ENCODE data around the gene QRSL1. TPM values are rescaled to one million over a fixed set of nuclear protein-coding genes. Genes with fewer than 3 reads are reported as not detected.
"Not testable (repeated sequence)": the region's sequence is repeated elsewhere in the genome, so short reads cannot be mapped to it uniquely, and the experiment has no call there.

QRSL1 gene, protein sequence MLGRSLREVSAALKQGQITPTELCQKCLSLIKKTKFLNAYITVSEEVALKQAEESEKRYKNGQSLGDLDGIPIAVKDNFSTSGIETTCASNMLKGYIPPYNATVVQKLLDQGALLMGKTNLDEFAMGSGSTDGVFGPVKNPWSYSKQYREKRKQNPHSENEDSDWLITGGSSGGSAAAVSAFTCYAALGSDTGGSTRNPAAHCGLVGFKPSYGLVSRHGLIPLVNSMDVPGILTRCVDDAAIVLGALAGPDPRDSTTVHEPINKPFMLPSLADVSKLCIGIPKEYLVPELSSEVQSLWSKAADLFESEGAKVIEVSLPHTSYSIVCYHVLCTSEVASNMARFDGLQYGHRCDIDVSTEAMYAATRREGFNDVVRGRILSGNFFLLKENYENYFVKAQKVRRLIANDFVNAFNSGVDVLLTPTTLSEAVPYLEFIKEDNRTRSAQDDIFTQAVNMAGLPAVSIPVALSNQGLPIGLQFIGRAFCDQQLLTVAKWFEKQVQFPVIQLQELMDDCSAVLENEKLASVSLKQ
- total RNA-seq (10 to 100 TPM; 14.8 to 23.6 (median 19.7) TPM), polyA plus RNA-seq (10 to 100 TPM; 17.1 to 27.2 (median 20.2) TPM)
- long read RNA-seq, donor 1, full-length matches to known transcripts, result 6 of 20 reads
- long read RNA-seq, donor 1, partial matches to known transcripts, result 1 of 20 reads
- long read RNA-seq, donor 1, other reads (novel, unspliced or antisense), result 13 of 20 reads
- long read RNA-seq, donor 2, full-length matches to known transcripts, result 38 of 46 reads
- long read RNA-seq, donor 2, partial matches to known transcripts, result 6 of 46 reads
- long read RNA-seq, donor 2, other reads (novel, unspliced or antisense), result 2 of 46 reads

DNA sequence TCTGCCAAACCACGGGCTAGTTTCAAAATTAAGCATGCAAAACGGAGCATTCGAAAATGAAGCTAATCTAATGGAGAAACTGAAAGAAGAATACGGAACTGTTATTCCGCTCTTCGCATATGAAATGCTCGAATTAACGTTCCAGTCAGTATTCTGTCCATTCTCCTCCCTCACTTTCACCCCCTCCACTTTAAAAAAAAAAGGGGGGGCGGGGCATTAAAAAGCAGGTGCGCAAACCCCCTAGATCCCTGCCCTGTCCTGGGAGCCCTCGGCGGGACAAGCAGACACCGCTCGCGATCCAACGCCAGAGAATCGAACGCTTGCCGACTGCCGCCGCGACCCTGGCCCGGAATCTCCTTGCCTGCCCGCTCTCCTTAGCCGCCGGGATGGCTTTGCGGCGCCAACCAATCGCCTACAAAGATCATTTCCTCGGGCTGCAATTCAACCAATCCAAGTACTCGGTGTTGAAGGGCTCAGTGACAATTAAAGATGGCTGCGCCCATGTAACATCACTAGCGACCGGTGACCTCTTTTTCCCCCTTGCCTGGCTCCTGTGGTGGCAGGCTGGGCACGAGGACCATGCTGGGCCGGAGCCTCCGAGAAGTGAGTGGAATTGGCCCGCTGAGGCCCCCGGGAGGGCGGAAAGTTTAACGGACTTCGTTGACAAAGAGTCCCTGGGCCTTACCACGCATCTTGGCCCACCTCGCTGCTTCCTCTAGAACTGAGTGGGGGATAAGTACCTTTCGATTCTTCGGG lies at the start of gene QRSL1, which contains the start of gene RTN4IP1:
Gene QRSL1 (plus strand): TSS at position 476 of the 756 bp plus-strand sequence. CDS start 104 bp downstream, at position 580.
Gene RTN4IP1 (minus strand): TSS at position 396 of the 756 bp plus-strand sequence. CDS start 477 bp downstream, outside the sequence.
- WGBS, 3 donors, result 0 to 1% (median 0%) methylated on average over 46 of the region's 46 CpGs
- peak within 1 kb of the TSS; percentile 87 for H3K4me3 ChIP-seq
- intact Hi-C loops (cut with DNase I), result no loop called here
- ATAC-seq (peak; percentile 99), DNase-seq (peak; percentile 80 to 88)
- H3K36me3 ChIP-seq (ENCODE audit: insufficient read depth in 1 of 2, low read depth in 1 of 2), result no peaks in the 10 kb centered on the region
- peak within 1 kb of the TSS; percentile 85 for H3K27ac ChIP-seq
- no peaks in the 10 kb centered on the region for H3K9me3 ChIP-seq
- TF ChIP-seq, protein P1, sequence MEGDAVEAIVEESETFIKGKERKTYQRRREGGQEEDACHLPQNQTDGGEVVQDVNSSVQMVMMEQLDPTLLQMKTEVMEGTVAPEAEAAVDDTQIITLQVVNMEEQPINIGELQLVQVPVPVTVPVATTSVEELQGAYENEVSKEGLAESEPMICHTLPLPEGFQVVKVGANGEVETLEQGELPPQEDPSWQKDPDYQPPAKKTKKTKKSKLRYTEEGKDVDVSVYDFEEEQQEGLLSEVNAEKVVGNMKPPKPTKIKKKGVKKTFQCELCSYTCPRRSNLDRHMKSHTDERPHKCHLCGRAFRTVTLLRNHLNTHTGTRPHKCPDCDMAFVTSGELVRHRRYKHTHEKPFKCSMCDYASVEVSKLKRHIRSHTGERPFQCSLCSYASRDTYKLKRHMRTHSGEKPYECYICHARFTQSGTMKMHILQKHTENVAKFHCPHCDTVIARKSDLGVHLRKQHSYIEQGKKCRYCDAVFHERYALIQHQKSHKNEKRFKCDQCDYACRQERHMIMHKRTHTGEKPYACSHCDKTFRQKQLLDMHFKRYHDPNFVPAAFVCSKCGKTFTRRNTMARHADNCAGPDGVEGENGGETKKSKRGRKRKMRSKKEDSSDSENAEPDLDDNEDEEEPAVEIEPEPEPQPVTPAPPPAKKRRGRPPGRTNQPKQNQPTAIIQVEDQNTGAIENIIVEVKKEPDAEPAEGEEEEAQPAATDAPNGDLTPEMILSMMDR (IDR thresholded peaks at IDR 0.05), result no peak
- H3K27me3 ChIP-seq (ENCODE audit: insufficient read depth in 3 of 3, low read length in 2 of 3), result no peaks in the 10 kb centered on the region
- H3K4me1 ChIP-seq, result peaks cover 11% of the 10 kb centered on the region

DNA sequence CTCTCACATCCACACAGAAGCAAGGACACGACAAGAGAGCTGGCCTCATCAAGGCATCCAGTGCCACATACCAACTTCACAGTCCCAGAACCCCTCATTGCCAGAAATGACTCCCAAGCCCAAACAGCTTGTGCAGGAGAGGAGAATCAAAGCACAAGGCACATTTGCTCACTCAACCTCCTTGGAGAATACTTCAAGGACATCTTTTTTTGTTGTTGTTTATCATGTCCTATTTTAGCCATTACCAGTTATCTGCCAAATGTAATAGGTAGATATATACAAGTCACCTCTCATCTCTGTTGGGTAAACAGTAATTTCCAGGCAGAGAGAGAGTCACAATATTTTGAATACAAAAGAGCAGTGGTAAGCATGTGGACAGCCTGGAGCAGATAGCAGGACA lies 47.9 kb upstream of the QRSL1 start:
- 31 to 41% (median 34%) methylated on average over 1 of the region's 1 CpG for whole genome bisulfite sequencing, 3 donors
- peaks cover 2 to 18% of the 10 kb centered on the region in 2 donors for H3K36me3 ChIP-seq (ENCODE audit: insufficient read depth in 1 of 2, low read depth in 1 of 2)
- TF ChIP-seq, protein P1 (IDR thresholded peaks at IDR 0.05), result no peak
- H3K9me3 ChIP-seq, result no peaks in the 10 kb centered on the region
- no peak overlapping the region for H3K4me3 ChIP-seq
- no peaks in the 10 kb centered on the region for H3K4me1 ChIP-seq
- intact Hi-C loops (cut with DNase I), result no loop called here
- no peak for DNase-seq
- H3K27me3 ChIP-seq (ENCODE audit: insufficient read depth in 3 of 3, low read length in 2 of 3), result no peaks in the 10 kb centered on the region
- ATAC-seq, result peak; percentile 54 to 79 (median 66)
- peak overlapping the region; percentile 33 for H3K27ac ChIP-seq

DNA sequence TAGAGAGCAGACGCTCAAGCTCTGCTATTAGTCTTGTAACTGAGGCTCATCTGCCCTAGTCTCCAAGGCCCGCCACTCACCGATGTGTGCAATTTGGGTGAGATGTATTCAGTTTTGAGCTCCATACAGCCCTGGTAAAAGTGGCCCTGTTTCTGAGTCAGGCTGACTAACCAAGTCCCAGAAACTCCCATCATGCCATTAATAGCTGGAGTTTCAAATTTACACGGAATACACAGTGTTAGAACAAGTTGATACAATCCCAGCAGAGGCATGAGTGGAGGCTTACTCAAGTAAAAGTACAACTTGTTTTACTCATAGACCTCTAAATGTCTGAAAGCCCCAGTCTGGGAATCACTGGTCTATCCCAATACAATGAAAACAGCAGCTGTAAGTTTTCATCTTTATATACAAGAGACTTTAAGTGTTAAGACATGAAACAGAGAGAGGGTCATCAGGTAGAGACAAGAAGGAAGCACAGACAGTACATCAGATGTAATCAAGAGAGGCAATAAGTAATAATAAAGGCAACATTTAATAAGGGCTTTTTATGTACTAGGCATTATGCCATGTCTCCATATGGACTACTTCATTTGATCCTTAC lies 42.5 kb upstream of the QRSL1 start:
- WGBS, 3 donors, result 80 to 95% (median 94%) methylated on average over 4 of the region's 4 CpGs

DNA sequence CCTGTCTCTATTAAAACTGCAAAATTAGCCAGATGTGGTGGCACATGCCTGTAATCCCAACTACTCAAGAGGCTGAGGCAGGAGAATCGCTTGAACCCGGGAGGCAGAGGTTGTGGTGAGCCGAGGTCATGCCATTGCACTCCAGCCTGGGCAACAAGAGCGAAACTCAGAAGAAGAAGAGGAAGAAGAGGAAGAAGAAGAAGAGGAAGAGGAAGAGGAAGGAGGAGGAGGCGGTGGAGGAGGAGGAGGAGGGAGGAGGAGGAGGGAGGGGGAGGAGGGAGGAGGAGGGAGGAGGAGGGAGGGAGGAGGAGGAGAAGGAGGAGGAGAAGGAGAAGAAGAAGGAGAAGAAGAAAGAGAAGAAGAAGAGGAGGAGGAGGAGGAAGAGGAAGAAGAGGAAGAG lies 40.4 kb upstream of the QRSL1 start:
- H3K4me3 ChIP-seq; H3K9me3 ChIP-seq; intact Hi-C loops (cut with DNase I); DNase-seq; H3K27me3 ChIP-seq (ENCODE audit: insufficient read depth in 3 of 3, low read length in 2 of 3); ATAC-seq; H3K27ac ChIP-seq: not testable (repeated sequence)
- WGBS, 3 donors, result 80 to 100% (median 89%) methylated on average over 1 to 4 of the region's 5 CpGs
- H3K4me1 ChIP-seq, result peaks cover 13% of the 10 kb centered on the region
- H3K36me3 ChIP-seq (ENCODE audit: insufficient read depth in 1 of 2, low read depth in 1 of 2), result peaks cover 0 to 22% of the 10 kb centered on the region in 2 donors

More for the DNA sequence above, 42.5 kb upstream of the QRSL1 start:
- peaks cover 2 to 31% of the 10 kb centered on the region in 2 donors for H3K36me3 ChIP-seq (ENCODE audit: insufficient read depth in 1 of 2, low read depth in 1 of 2)
- no peak overlapping the region for H3K27ac ChIP-seq
- H3K27me3 ChIP-seq (ENCODE audit: insufficient read depth in 3 of 3, low read length in 2 of 3), result no peaks in the 10 kb centered on the region
- TF ChIP-seq, protein P1 (IDR thresholded peaks at IDR 0.05), result no peak
- intact Hi-C loops (cut with DNase I), result no loop called here
- H3K9me3 ChIP-seq, result no peaks in the 10 kb centered on the region
- no peak overlapping the region for H3K4me3 ChIP-seq
- H3K4me1 ChIP-seq, result peaks cover 12% of the 10 kb centered on the region
- ATAC-seq (no peak), DNase-seq (no peak)

All from psoas muscle (tissue), 8 donors.